H1 (cell line): ENCODE data around the gene SZT2.

ENCODE experiments used
- ATF3 ChIP-seq: IDR thresholded peaks from 2 replicates; pipeline ENCODE4 v1.6.1; 2011; ENCODE audit warnings: low read depth, mild to moderate bottlenecking, low read length; ENCODE audit not compliant: insufficient read depth
- USF2 ChIP-seq: IDR thresholded peaks from 2 replicates; pipeline ENCODE4 v1.6.1; 2011; ENCODE audit warnings: low read length, improper control_type of control experiment

GRCh38 chr1:43446388-43446740, 56.7 kb downstream of the SZT2 start:
- TF ChIP-seq USF2, result no peak
- TF ChIP-seq ATF3, result no peak
